Measurements from ENCODE around the gene XPNPEP1.

The XPNPEP1 gene

DNA sequence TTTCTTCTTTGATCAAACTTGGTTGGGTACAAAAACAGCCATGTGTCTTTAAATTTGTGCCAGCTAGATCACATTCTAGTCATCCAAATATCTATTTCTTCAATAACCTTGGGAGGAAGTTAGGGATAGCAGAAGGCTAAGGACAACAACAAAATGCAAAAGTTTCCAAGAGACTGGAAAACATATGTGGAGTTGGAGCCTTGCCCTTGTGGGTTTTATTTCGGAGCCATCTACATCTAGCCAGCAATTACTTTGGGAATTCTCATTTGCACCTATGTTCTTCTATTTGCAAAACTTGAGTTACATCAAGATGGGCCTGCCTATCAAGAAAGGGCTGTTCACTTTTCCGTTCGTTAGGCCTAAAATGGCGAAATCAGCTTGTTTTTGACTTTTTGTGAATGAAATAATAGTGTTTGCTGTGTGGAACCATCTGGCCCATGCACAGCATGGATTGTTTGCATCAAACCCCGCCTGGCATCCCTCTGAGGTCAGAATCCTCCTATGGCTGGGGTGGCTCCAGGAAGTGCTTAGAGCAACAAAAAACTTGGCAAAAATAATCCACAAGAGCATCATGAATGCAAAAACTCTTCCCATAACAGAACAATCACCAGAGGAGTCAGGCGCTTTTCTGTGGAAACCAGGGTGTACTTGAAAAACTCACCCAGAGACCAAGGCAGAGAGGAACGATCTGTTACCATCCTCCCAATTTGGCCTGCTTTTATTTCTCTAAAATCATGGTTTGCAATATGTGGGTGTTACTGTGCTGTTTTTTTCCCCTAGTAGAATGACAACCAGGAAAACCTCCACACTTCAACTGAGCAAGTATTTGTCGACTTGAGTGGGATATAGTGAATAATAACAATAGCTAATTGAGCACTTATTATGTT, 36.2 kb upstream of the XPNPEP1 start:
- DNase-seq (ENCODE audit: low read depth) = no peak
- TF ChIP-seq, protein P1, sequence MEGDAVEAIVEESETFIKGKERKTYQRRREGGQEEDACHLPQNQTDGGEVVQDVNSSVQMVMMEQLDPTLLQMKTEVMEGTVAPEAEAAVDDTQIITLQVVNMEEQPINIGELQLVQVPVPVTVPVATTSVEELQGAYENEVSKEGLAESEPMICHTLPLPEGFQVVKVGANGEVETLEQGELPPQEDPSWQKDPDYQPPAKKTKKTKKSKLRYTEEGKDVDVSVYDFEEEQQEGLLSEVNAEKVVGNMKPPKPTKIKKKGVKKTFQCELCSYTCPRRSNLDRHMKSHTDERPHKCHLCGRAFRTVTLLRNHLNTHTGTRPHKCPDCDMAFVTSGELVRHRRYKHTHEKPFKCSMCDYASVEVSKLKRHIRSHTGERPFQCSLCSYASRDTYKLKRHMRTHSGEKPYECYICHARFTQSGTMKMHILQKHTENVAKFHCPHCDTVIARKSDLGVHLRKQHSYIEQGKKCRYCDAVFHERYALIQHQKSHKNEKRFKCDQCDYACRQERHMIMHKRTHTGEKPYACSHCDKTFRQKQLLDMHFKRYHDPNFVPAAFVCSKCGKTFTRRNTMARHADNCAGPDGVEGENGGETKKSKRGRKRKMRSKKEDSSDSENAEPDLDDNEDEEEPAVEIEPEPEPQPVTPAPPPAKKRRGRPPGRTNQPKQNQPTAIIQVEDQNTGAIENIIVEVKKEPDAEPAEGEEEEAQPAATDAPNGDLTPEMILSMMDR (conservative IDR thresholded peaks at IDR 0.05; ENCODE audit: low read depth, low read length) = no peak
- no peak overlapping the region for H3K4me3 ChIP-seq (ENCODE audit: low read depth, low read length)

DNA sequence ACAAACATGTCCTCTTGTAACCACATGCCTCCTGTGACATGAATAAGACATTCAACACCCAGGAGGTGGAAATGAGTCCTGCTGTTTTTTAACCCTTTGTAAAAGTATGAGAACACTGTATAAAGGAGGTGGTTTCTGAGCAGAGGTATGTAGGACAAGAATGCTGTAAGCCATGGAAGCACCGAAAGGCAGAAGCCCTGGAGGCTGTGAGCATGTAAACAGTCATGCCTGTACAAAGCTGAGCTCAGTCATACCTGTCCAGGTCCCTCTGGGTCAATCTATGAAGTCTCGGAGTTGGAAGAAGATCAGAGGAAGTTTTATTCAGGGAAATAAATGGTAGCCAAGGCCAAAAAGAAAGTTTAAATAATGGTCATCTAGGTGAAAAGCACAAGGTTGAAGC, 34.7 kb upstream of the XPNPEP1 start:
- TF ChIP-seq, protein P1 (conservative IDR thresholded peaks at IDR 0.05; ENCODE audit: low read depth, low read length) = no peak
- no peak for DNase-seq (ENCODE audit: low read depth)
- H3K4me3 ChIP-seq (ENCODE audit: low read depth, low read length) = no peak overlapping the region

GRCh38 chr10:109957092-109957797, 33.9 kb upstream of the XPNPEP1 start:
- H3K4me3 ChIP-seq (ENCODE audit: low read depth, low read length) = no peak overlapping the region
- DNase-seq (ENCODE audit: low read depth) = no peak
- TF ChIP-seq, protein P1 (conservative IDR thresholded peaks at IDR 0.05; ENCODE audit: low read depth, low read length) = no peak

- peak; percentile 59 for DNase-seq (ENCODE audit: low read depth)
- TF ChIP-seq, protein P1 (conservative IDR thresholded peaks at IDR 0.05; ENCODE audit: low read depth, low read length) = peak; percentile 78
- no peak overlapping the region for H3K4me3 ChIP-seq (ENCODE audit: low read depth, low read length)
These were observed 33.3 kb upstream of the XPNPEP1 start for GRCh38 chr10:109956454-109957091.

DNA sequence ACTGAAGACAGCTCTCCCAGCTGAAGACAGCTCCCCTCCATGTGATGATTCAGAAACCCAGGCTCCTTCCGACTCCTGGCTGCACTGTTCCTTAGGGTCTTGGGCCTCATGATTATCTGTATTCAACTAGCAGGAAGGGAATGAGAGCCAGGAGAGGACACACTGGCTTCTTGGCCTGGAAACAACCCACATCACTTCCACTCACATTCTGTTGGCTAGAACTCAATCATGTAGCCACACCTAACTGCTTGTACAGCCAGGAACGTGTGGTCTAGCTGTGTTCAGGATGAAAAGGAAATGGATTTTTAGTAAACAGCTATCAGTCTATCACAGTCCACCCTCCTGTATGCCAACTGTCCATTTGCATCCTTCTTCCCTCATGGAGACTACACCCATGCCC, 30.5 kb upstream of the XPNPEP1 start:
- TF ChIP-seq, protein P1 (conservative IDR thresholded peaks at IDR 0.05; ENCODE audit: low read depth, low read length) = no peak
- peak; percentile 51 for DNase-seq (ENCODE audit: low read depth)
- no peak overlapping the region for H3K4me3 ChIP-seq (ENCODE audit: low read depth, low read length)

- TF ChIP-seq, protein P1 (conservative IDR thresholded peaks at IDR 0.05; ENCODE audit: low read depth, low read length) = no peak
- no peak overlapping the region for H3K4me3 ChIP-seq (ENCODE audit: low read depth, low read length)
- no peak for DNase-seq (ENCODE audit: low read depth)
These were observed 29.2 kb upstream of the XPNPEP1 start for GRCh38 chr10:109952526-109952925.

All from choroid plexus epithelial cell (primary cell).